KMS-11 (cell line): ENCODE data around the gene IQCF6.
"Not testable (repeated sequence)": the region's sequence is repeated elsewhere in the genome, so short reads cannot be mapped to it uniquely, and the experiment has no call there.

Experiments
- H2AFZ ChIP-seq: fragments of 200-600 bp; sonication (generic); 2 replicates; pipeline ENCODE4 v1.6.1; 2016; ENCODE audit warnings: antibody characterized with exemption, mixed run types, low read depth
- H3K27ac ChIP-seq: fragments of 200-600 bp; sonication (generic); 2 replicates; pipeline ENCODE4 v1.6.1; 2016; ENCODE audit warnings: mild to moderate bottlenecking, mixed run types
- H3K27me3 ChIP-seq: fragments of 200-600 bp; sonication (generic); 2 replicates; pipeline ENCODE4 v1.6.1; 2017; ENCODE audit warnings: mild to moderate bottlenecking, low read depth, mixed run types, moderate library complexity; ENCODE audit not compliant: insufficient read depth
- H3K36me3 ChIP-seq: fragments of 200-600 bp; sonication (generic); 2 replicates; pipeline ENCODE4 v1.6.1; 2017; ENCODE audit warnings: mild to moderate bottlenecking, mixed run types; ENCODE audit not compliant: insufficient read depth
- H3K4me1 ChIP-seq: fragments of 200-600 bp; sonication (generic); 2 replicates; pipeline ENCODE4 v1.6.1; 2016; ENCODE audit warnings: mild to moderate bottlenecking, low read depth, mixed run types; ENCODE audit not compliant: poor library complexity, severe bottlenecking
- H3K4me2 ChIP-seq: fragments of 200-600 bp; sonication (generic); 2 replicates; pipeline ENCODE4 v1.7.0; 2016; ENCODE audit warnings: mild to moderate bottlenecking, mixed run types
- H3K4me3 ChIP-seq: fragments of 200-600 bp; sonication (generic); IDR thresholded peaks from 2 replicates; pipeline ENCODE4 v1.6.1; 2017; ENCODE audit warnings: low read depth, low read length, mixed read lengths; ENCODE audit not compliant: insufficient read depth
- H3K79me2 ChIP-seq: fragments of 200-600 bp; sonication (generic); 2 replicates; pipeline ENCODE4 v1.6.1; 2016; ENCODE audit warnings: low read depth, mixed run types; ENCODE audit not compliant: insufficient read depth
- H3K9ac ChIP-seq: fragments of 200-600 bp; sonication (generic); 2 replicates; pipeline ENCODE4 v1.6.1; 2016; ENCODE audit warnings: mild to moderate bottlenecking, mixed run types
- H4K20me1 ChIP-seq: fragments of 200-600 bp; sonication (generic); 2 replicates; pipeline ENCODE4 v1.6.1; 2016; ENCODE audit warnings: mild to moderate bottlenecking, mixed run types; ENCODE audit not compliant: insufficient read depth
- TF ChIP-seq, protein P1 (sequence below): fragments of 200-600 bp; sonication (generic); conservative IDR thresholded peaks from 2 replicates; pipeline ENCODE4 v1.6.1; 2017; ENCODE audit warnings: low read depth, mild to moderate bottlenecking, antibody characterized with exemption, low read length, moderate library complexity, mixed read lengths

Gene IQCF6

GRCh38 chr3:51773529-51774056 lies 5.4 kb downstream of the IQCF6 start:
- Histone ChIP-seq H3K27ac (no peak overlapping the region), H3K4me2 (no peak overlapping the region), H3K79me2 (no peaks in the 10 kb centered on the region), H4K20me1 (no peaks in the 10 kb centered on the region), H2AFZ (no peak overlapping the region), H3K36me3 (no peaks in the 10 kb centered on the region), H3K4me3 (no peak overlapping the region), H3K4me1 (no peaks in the 10 kb centered on the region), H3K27me3 (no peaks in the 10 kb centered on the region), H3K9ac (no peak overlapping the region)
- TF ChIP-seq, protein P1, sequence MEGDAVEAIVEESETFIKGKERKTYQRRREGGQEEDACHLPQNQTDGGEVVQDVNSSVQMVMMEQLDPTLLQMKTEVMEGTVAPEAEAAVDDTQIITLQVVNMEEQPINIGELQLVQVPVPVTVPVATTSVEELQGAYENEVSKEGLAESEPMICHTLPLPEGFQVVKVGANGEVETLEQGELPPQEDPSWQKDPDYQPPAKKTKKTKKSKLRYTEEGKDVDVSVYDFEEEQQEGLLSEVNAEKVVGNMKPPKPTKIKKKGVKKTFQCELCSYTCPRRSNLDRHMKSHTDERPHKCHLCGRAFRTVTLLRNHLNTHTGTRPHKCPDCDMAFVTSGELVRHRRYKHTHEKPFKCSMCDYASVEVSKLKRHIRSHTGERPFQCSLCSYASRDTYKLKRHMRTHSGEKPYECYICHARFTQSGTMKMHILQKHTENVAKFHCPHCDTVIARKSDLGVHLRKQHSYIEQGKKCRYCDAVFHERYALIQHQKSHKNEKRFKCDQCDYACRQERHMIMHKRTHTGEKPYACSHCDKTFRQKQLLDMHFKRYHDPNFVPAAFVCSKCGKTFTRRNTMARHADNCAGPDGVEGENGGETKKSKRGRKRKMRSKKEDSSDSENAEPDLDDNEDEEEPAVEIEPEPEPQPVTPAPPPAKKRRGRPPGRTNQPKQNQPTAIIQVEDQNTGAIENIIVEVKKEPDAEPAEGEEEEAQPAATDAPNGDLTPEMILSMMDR: no peak

- Histone ChIP-seq H3K27me3 (no peaks in the 10 kb centered on the region), H4K20me1 (no peaks in the 10 kb centered on the region), H3K27ac (no peak overlapping the region), H3K79me2 (no peaks in the 10 kb centered on the region), H3K4me3 (no peak overlapping the region), H2AFZ (no peak overlapping the region), H3K36me3 (no peaks in the 10 kb centered on the region), H3K4me2 (no peak overlapping the region), H3K4me1 (no peaks in the 10 kb centered on the region), H3K9ac (no peak overlapping the region)
- TF ChIP-seq, protein P1: no peak
Observed at GRCh38 chr3:51759203-51759602, 19.8 kb downstream of the IQCF6 start.

- H3K4me1 ChIP-seq, H3K36me3 ChIP-seq, H3K9ac ChIP-seq, H3K4me3 ChIP-seq, H3K79me2 ChIP-seq, H3K27me3 ChIP-seq, H4K20me1 ChIP-seq, H3K27ac ChIP-seq, H2AFZ ChIP-seq, H3K4me2 ChIP-seq: not testable (repeated sequence)
Observed at GRCh38 chr3:51753763-51754750, 25.0 kb downstream of the IQCF6 start.

DNA sequence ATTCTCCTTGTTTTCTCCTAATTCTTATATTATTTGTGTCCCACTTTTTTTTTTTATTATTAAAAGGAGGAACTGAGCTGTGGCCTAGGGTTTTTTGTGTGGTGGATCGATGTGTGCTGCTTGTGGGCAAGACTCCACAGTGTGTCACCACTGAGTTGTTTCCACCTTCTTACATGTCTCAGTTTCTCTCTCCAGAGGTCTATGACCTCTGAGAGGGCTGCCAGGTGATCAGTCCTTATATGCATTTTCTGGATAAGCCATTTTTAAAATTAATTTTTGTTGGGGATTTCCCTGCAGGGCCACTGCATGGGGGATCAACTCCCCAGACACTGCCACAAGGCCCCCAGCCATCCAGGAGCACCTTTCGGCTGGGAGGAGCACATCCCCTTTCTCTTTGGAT lies 27.8 kb downstream of the IQCF6 start:
- Histone ChIP-seq H3K27me3 (no peaks in the 10 kb centered on the region), H3K4me3 (no peak overlapping the region), H3K27ac (no peak overlapping the region), H3K4me2 (no peak overlapping the region), H3K9ac (no peak overlapping the region), H3K36me3 (no peaks in the 10 kb centered on the region), H3K4me1 (peaks cover 10% of the 10 kb centered on the region), H3K79me2 (no peaks in the 10 kb centered on the region), H4K20me1 (no peaks in the 10 kb centered on the region), H2AFZ (no peak overlapping the region)
- TF ChIP-seq, protein P1: no peak

GRCh38 chr3:51750878-51751277 lies 28.2 kb downstream of the IQCF6 start:
- H2AFZ ChIP-seq: no peak overlapping the region
- no peaks in the 10 kb centered on the region for H4K20me1 ChIP-seq
- TF ChIP-seq, protein P1: no peak
- H3K4me1 ChIP-seq: peaks cover 10% of the 10 kb centered on the region
- no peak overlapping the region for H3K27ac ChIP-seq
- H3K36me3 ChIP-seq: no peaks in the 10 kb centered on the region
- no peak overlapping the region for H3K4me3 ChIP-seq
- H3K4me2 ChIP-seq: no peak overlapping the region
- H3K79me2 ChIP-seq: no peaks in the 10 kb centered on the region
- H3K27me3 ChIP-seq: no peaks in the 10 kb centered on the region
- no peak overlapping the region for H3K9ac ChIP-seq
